GM19023 (cell line): ENCODE measurements around the gene FRAS1.
"Not testable (repeated sequence)": the region's sequence is repeated elsewhere in the genome, so short reads cannot be mapped to it uniquely, and the experiment has no call there.

Source experiments
- ATAC-seq: cut with Tn5 transposase; IDR thresholded peaks from one replicate; pipeline ENCODE4 v1.9.1; 2021; ENCODE audit warnings: mild to moderate bottlenecking, moderate library complexity; ENCODE audit not compliant: unreplicated experiment

Gene FRAS1

GRCh38 chr4:78119698-78120097 is 62.6 kb downstream of the FRAS1 start:
- no peak for ATAC-seq

GRCh38 chr4:78120144-78120880 is 63.2 kb downstream of the FRAS1 start:
- no peak for ATAC-seq

GRCh38 chr4:78121338-78121904 is 64.3 kb downstream of the FRAS1 start:
- no peak for ATAC-seq

- not testable (repeated sequence) for ATAC-seq
These were observed 68.8 kb downstream of the FRAS1 start for GRCh38 chr4:78125834-78126331.

- no peak for ATAC-seq
These were observed 72.4 kb downstream of the FRAS1 start for GRCh38 chr4:78129383-78130108.

- ATAC-seq: no peak
These were observed 74.3 kb downstream of the FRAS1 start for GRCh38 chr4:78131403-78131802.

- no peak for ATAC-seq
These were observed 79.3 kb downstream of the FRAS1 start for GRCh38 chr4:78136109-78137081.

GRCh38 chr4:78137532-78137931 is 80.4 kb downstream of the FRAS1 start:
- no peak for ATAC-seq

- no peak for ATAC-seq
These were observed 81.1 kb downstream of the FRAS1 start for GRCh38 chr4:78138252-78138651.

GRCh38 chr4:78143634-78144033 is 86.5 kb downstream of the FRAS1 start:
- ATAC-seq: no peak

GRCh38 chr4:78145008-78145407 is 87.9 kb downstream of the FRAS1 start:
- ATAC-seq: no peak

GRCh38 chr4:78145622-78146021 is 88.5 kb downstream of the FRAS1 start:
- ATAC-seq: no peak

GRCh38 chr4:78149751-78150542 is 92.8 kb downstream of the FRAS1 start:
- ATAC-seq: no peak

- ATAC-seq: no peak
These were observed 93.4 kb downstream of the FRAS1 start for GRCh38 chr4:78150543-78150864.

GRCh38 chr4:78152795-78153194 is 95.7 kb downstream of the FRAS1 start:
- ATAC-seq: no peak

GRCh38 chr4:78154972-78155590 is 98.0 kb downstream of the FRAS1 start:
- no peak for ATAC-seq

GRCh38 chr4:78155616-78156105 is 98.5 kb downstream of the FRAS1 start:
- ATAC-seq: no peak

GRCh38 chr4:78156520-78156919 is 99.4 kb downstream of the FRAS1 start:
- no peak for ATAC-seq

GRCh38 chr4:78162342-78162741 is 105.2 kb downstream of the FRAS1 start:
- no peak for ATAC-seq
